ENCODE data around the gene ARCN1.
"Not testable (repeated sequence)": the region's sequence is repeated elsewhere in the genome, so short reads cannot be mapped to it uniquely, and the experiment has no call there.

ARCN1 gene

DNA sequence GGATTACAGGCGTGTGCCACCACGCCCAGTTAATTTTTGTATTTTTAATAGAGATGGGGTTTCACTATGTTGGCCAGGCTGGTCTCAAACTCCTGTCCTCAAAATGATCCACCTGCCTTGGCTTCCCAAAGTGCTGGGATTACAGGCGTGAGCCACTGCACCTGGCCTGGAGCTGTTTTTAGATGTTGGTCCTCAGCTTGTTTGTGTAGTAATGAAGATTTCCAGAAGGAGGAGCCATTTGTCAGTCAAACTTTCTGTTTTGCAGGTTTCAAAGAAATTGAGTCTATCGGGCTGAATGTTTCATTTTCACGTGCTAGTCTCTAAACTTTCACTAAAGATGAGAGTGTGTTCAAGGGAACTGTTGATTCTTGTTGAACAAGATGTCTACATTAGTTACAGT lies 22.8 kb downstream of the ARCN1 start:
- TF ChIP-seq, protein P1, sequence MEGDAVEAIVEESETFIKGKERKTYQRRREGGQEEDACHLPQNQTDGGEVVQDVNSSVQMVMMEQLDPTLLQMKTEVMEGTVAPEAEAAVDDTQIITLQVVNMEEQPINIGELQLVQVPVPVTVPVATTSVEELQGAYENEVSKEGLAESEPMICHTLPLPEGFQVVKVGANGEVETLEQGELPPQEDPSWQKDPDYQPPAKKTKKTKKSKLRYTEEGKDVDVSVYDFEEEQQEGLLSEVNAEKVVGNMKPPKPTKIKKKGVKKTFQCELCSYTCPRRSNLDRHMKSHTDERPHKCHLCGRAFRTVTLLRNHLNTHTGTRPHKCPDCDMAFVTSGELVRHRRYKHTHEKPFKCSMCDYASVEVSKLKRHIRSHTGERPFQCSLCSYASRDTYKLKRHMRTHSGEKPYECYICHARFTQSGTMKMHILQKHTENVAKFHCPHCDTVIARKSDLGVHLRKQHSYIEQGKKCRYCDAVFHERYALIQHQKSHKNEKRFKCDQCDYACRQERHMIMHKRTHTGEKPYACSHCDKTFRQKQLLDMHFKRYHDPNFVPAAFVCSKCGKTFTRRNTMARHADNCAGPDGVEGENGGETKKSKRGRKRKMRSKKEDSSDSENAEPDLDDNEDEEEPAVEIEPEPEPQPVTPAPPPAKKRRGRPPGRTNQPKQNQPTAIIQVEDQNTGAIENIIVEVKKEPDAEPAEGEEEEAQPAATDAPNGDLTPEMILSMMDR (IDR thresholded peaks at IDR 0.05; ENCODE audit: low read depth, low read length): peak; percentile 41
- H3K4me3 ChIP-seq (ENCODE audit: low read depth, low read length): not testable (repeated sequence)

DNA sequence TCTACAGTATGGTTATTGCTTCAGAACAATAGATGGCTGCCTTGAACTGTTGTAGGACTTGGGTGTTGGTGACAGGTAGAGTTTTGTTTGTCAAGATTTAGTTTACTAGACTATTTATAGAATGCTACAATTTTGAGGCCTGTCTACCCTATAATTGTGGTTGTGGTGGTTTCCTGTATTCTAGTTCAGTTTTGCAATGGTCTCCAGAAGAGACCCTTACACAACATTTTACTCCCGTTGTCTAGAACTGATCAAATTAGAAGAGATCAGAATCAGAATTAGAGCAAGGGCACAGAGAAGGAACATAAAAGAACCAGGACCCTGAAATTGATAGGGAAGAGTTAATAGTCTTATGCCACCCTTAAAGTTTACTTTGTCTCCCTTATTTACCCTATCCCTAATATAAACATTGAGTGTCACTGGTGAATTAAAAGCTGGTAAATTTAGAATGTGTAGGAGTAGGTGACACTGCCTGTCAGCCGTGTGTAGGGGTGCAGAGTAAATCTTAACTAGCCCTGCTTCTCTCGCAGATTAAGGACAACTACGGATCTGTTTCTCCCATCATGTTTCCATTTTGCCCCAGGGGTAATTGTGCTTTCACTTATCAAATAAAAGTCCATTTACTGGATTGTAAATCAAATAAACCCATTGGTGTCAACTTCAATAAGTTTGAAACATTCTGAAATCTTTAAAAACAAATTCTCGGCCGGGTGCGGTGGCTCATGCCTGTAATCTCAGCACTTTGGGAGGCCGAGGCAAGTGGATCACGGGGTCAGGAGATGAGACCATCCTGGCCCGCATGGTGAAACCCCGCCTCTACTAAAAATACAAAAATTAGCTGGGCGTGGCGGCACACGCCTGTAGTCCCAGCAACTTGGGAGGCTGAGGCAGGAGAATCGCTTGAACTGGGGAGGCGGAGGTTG lies 24.3 kb downstream of the ARCN1 start:
- TF ChIP-seq, protein P1 (IDR thresholded peaks at IDR 0.05; ENCODE audit: low read depth, low read length): no peak
- no peak overlapping the region for H3K4me3 ChIP-seq (ENCODE audit: low read depth, low read length)

DNA sequence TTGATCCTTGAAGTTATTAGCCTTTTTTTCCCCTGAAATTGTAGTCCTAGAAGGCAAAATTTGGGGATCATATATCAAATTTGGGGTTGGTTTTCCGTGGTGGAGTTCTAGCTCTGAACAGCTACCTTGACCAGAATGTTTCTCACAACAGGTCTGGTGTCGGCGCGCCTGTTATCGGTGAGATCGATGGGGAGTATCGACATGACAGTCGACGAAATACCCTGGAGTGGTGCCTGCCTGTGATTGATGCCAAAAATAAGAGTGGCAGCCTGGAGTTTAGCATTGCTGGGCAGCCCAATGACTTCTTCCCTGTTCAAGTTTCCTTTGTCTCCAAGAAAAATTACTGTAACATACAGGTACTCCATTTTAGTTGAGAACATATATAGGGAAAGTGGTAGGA lies 25.3 kb downstream of the ARCN1 start:
- TF ChIP-seq, protein P1 (IDR thresholded peaks at IDR 0.05; ENCODE audit: low read depth, low read length): no peak
- H3K4me3 ChIP-seq (ENCODE audit: low read depth, low read length): no peak overlapping the region

DNA sequence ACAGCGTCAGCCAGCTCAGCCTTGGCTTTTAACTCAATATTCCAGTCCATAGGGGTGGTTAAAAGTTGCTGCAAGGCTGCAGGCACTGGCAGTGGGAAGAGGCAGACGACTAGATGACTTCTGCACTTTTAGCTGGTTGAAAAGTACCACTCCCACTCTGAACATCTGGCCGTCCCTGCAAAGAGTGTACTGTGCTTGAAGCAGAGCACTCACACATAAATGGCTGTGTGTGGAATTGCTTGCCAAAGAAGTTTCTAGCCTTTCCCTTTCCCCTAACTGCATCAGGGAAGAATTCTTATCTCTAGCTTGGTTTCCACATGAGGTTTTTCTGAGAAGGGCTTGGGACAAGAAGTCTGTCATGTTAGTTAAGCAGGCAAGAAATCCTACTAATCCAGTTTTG lies 30.1 kb downstream of the ARCN1 start:
- no peak overlapping the region for H3K4me3 ChIP-seq (ENCODE audit: low read depth, low read length)
- TF ChIP-seq, protein P1 (IDR thresholded peaks at IDR 0.05; ENCODE audit: low read depth, low read length): no peak

DNA sequence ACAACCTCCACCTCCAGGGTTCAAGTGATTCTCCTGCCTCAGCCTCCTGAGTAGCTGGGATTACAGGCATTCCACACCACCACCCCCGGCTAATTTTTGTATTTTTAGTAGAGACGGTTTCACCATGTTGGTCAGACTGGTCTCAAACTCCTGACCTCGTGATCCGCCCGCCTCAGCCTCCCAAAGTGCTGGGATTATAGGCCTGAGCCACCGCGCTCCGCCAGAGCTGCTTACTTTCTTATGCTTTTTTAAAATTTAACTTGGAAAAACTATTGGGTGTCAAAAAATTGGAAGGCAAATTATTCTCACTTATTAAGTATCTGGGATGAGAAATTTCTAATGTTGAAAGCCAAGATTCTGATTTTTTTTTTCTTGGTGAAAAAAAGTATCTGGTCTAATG lies 31.5 kb downstream of the ARCN1 start:
- not testable (repeated sequence) for H3K4me3 ChIP-seq (ENCODE audit: low read depth, low read length)

DNA sequence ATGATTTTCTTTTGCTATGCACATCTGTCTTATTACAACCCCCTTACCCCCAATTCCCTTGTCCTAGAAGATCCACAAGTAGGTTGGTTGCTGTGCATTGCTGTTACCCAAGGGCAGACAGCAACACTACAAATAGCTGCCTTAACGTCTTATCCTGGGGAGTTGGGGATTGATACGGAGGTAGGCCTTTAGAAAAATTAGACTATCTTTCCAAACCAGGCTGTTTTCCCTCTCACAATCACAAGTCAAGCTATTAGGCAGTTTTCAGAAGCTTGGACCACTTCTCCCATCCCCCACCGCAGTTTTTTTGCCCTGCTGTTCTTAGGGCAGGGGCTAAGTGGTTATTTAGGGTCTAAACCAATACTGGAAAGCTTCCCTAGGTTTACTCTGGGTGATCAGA lies 32.4 kb downstream of the ARCN1 start:
- no peak overlapping the region for H3K4me3 ChIP-seq (ENCODE audit: low read depth, low read length)
- TF ChIP-seq, protein P1 (IDR thresholded peaks at IDR 0.05; ENCODE audit: low read depth, low read length): no peak

DNA sequence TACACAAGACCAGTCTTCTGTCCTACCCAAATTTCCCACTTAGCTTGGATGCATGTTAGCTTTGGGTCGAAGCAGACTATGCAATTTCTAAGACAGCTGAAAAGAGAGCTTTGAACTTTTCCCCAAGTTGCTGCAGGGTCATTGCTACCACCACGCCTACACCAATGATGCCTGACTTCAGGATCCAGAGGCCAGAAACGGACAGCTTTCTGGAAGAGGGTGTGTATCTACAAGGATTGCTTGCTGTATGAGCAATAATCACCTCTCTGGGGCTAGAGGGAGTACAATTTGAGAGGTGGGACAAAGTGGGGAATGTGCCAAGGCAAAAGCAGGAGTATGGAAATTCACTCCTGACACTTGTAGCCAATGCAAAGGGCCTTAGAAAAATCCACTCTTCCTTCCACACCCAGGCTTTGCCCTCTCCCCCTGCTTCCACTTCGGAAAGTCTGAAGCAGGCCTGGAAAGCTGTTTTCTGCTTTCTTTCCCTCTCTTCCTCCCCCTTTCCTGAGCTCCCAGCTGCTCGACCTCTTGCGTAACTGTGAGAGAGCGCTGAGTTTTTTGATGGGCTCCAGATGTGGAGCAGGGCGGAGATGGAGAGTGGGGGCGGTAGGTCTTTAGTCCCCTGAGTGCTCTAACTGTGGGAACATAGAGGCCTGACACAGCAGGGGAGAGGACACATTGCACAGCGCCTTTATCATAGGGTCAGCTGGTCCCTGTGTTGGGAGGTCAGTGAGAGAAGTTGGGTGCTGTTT lies 33.1 kb downstream of the ARCN1 start:
- TF ChIP-seq, protein P1 (IDR thresholded peaks at IDR 0.05; ENCODE audit: low read depth, low read length): no peak
- no peak overlapping the region for H3K4me3 ChIP-seq (ENCODE audit: low read depth, low read length)

Measured in WI38 (cell line).